Activated naive CD8-positive, alpha-beta T cell treated with anti-CD3 and anti-CD28 coated beads, Interleukin-2, amount 10 ng/mL, durations not matched to agents 7 days and 5 days (primary cell): ENCODE data around the gene PADI3. TPM values are rescaled to one million over a fixed set of nuclear protein-coding genes. Genes with fewer than 3 reads are reported as not detected.

Source experiments
- ATAC-seq: fragments of 150-1000 bp; cut with Tn5 transposase; one replicate; pipeline ENCODE4 v1.10.0; 2021; ENCODE audit warnings: low read depth, moderate library complexity
- POLR2A ChIA-PET: fragments of 350-600 bp; sonication (Branson Sonifier 250); formaldehyde crosslinking; loops from one replicate; lab custom pipeline; 2021; ENCODE audit warnings: antibody characterized with exemption; lab: Charles Lee
- DNase-seq: peaks from one replicate; pipeline ENCODE4 v3.0.0; 2021
- H3K27ac Mint-ChIP-seq: one replicate; pipeline ENCODE4 v1.8.0; 2022; ENCODE audit warnings: mild to moderate bottlenecking, mixed read lengths
- H3K27me3 Mint-ChIP-seq: one replicate; pipeline ENCODE4 v1.8.0; 2022; ENCODE audit warnings: mild to moderate bottlenecking, moderate library complexity, mixed read lengths
- H3K36me3 Mint-ChIP-seq: one replicate; pipeline ENCODE4 v1.8.0; 2021; ENCODE audit warnings: mild to moderate bottlenecking, mixed read lengths
- H3K4me1 Mint-ChIP-seq: one replicate; pipeline ENCODE4 v1.8.0; 2021; ENCODE audit warnings: mixed read lengths
- H3K4me3 Mint-ChIP-seq: one replicate; pipeline ENCODE4 v1.8.0; 2022; ENCODE audit warnings: mild to moderate bottlenecking, moderate library complexity, mixed read lengths
- H3K9me3 Mint-ChIP-seq: one replicate; pipeline ENCODE4 v1.8.0; 2021; ENCODE audit warnings: mixed read lengths
- total RNA-seq, 2 experiments: library from RNA; stranded (reverse); gene quantifications; one replicate each; pipeline ENCODE4 v1.2.3, GENCODE V29; 2021

PADI3 gene
- total RNA-seq, 2 experiments from 2014 or later, result not detected

DNA sequence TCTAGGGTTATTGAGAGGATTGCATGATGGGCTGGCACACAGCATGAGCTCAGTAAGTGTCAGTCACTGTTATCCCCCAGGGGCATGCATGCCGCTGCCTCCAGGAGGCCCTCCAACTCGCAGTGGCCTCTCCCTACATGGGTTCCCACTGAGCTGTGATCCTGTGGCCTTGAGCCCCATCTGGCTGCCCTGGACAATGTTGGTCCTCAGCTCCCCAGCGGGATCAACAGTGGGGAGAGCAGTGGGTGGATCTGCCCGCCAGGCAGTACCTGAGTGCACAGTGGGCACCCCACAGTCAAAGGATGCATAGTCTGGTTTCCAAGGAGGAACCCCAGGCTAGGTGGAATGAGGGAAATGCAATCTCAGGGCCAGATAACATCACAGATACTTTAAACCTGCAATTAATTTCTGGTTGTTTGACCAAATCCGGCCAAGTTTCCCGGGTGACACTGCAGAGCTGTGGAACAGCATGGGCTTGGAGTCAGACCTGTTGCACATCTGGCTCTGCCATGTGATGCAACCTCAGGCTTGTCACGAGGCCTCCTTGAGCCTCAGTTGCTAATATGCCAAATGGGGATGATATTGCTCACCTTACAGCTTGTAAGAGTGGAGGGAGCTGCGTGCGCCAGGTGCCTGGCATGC is 9.3 kb downstream of the PADI3 start:
- no peak overlapping the region for H3K27ac Mint-ChIP-seq
- H3K36me3 Mint-ChIP-seq, result no peaks in the 10 kb centered on the region
- ATAC-seq, result no peak
- DNase-seq, result no peak
- H3K4me3 Mint-ChIP-seq, result no peak overlapping the region
- H3K4me1 Mint-ChIP-seq, result no peaks in the 10 kb centered on the region
- no peaks in the 10 kb centered on the region for H3K9me3 Mint-ChIP-seq
- POLR2A ChIA-PET, result no interaction called here
- peaks cover 12% of the 10 kb centered on the region for H3K27me3 Mint-ChIP-seq

GRCh38 chr1:17258758-17259130 is 9.8 kb downstream of the PADI3 start:
- Mint-ChIP-seq H3K36me3 (no peaks in the 10 kb centered on the region), H3K9me3 (no peaks in the 10 kb centered on the region), H3K4me1 (no peaks in the 10 kb centered on the region), H3K27me3 (peaks cover 14% of the 10 kb centered on the region), H3K27ac (no peak overlapping the region), H3K4me3 (no peak overlapping the region)
- DNase-seq, result no peak
- no peak for ATAC-seq
- POLR2A ChIA-PET, result no interaction called here

DNA sequence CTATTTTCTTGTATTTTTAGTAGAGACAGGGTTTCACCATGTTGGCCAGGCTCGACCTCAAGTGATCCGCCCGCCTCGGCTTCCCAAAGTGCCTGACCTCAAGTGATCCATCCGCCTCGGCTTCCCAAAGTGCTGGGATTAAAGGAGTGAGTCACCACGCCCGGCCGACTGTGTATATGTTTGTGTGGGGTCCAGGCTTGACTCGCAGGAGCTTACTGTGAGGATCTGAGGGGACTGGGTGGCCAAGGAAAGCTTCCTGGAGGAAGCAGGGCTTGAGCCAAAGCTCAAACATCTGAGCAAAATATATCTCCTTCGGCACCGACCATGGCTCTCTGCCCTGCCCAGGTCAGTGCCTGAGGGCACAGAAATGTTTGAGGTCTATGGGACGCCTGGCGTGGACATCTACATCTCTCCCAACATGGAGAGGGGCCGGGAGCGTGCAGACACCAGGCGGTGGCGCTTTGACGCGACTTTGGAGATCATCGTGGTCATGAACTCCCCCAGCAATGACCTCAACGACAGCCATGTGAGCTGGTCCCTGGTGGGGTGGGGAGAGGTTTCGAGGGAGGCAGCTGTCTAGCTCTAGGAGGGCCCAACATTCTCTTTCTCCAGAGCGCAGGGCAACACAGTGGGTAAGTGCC is 10.5 kb downstream of the PADI3 start:
- H3K9me3 Mint-ChIP-seq, result no peaks in the 10 kb centered on the region
- no peaks in the 10 kb centered on the region for H3K4me1 Mint-ChIP-seq
- H3K4me3 Mint-ChIP-seq, result no peak overlapping the region
- POLR2A ChIA-PET, result no interaction called here
- H3K36me3 Mint-ChIP-seq, result no peaks in the 10 kb centered on the region
- H3K27ac Mint-ChIP-seq, result no peak overlapping the region
- ATAC-seq, result no peak
- H3K27me3 Mint-ChIP-seq, result peaks cover 18% of the 10 kb centered on the region
- no peak for DNase-seq

GRCh38 chr1:17260264-17260663 is 11.4 kb downstream of the PADI3 start:
- POLR2A ChIA-PET, result no interaction called here
- H3K27me3 Mint-ChIP-seq, result peaks cover 19% of the 10 kb centered on the region
- no peak overlapping the region for H3K27ac Mint-ChIP-seq
- DNase-seq, result no peak
- no peaks in the 10 kb centered on the region for H3K36me3 Mint-ChIP-seq
- H3K9me3 Mint-ChIP-seq, result no peaks in the 10 kb centered on the region
- H3K4me3 Mint-ChIP-seq, result no peak overlapping the region
- no peak for ATAC-seq
- no peaks in the 10 kb centered on the region for H3K4me1 Mint-ChIP-seq

DNA sequence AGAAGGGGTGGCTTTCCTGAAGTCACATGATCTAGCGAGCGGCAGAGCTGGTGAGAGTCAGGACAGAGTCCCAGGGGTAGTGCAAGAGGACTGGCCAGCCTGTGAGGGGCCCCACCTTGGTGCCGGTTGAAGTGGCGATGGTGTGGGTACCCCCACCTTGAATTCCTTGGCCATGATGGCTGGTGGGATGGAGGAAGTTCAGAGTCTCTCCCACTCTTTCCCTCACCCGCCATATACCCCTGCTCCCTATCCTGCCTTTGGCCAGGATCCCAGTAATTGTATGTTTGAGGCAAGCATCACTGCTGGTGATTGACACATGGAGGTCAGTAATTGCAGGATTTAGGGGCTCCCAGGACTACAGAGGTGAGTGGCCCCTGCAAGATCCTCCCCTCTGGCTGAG is 11.8 kb downstream of the PADI3 start:
- no peak for ATAC-seq
- POLR2A ChIA-PET, result no interaction called here
- H3K27ac Mint-ChIP-seq, result no peak overlapping the region

DNA sequence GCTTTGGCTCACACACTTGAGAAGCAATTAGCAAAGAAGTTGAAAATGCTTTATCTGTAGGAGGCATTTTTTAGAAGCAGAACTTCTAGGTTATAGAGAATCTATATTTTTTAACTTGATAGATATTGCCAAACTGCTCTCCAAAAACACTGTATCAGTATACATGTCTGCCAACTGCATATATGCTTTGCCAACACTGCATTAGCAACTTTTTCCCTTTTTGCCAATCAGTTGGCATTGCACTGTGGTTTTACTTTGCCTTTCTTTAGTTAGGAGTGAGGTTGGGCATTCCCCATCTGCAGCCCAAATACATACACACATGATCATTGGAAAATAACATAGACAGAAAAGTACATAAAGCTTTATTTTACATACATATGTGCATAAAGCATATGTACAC is 15.0 kb downstream of the PADI3 start:
- no peak overlapping the region for H3K4me3 Mint-ChIP-seq
- POLR2A ChIA-PET, result no interaction called here
- H3K27me3 Mint-ChIP-seq, result peaks cover 17% of the 10 kb centered on the region
- no peaks in the 10 kb centered on the region for H3K4me1 Mint-ChIP-seq
- ATAC-seq (no peak), DNase-seq (no peak)
- H3K9me3 Mint-ChIP-seq, result no peaks in the 10 kb centered on the region
- H3K27ac Mint-ChIP-seq, result no peak overlapping the region
- no peaks in the 10 kb centered on the region for H3K36me3 Mint-ChIP-seq

More for the DNA sequence above, 11.8 kb downstream of the PADI3 start:
- Mint-ChIP-seq H3K9me3 (no peaks in the 10 kb centered on the region), H3K27me3 (peaks cover 19% of the 10 kb centered on the region), H3K36me3 (no peaks in the 10 kb centered on the region), H3K4me1 (no peaks in the 10 kb centered on the region), H3K4me3 (no peak overlapping the region)
- no peak for DNase-seq

DNA sequence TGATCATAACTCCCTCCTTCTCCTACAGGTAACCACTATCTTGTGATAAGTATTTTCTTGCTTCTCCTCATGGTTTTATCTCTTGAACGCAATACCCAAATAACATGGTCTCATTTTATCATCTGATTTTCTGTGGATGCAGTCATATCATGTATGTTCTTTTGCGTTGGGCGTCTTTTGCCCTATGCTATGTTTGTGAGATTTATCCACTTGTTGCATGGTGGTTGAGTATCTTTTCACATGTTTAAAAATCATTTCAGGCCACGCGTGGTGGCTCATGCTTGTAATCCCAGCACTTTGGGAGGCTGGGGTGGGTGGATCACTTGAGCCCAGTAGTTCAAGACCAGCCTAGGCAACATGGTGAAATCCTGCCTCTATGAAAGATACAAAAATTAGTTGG is 15.6 kb downstream of the PADI3 start:
- no peak overlapping the region for H3K4me3 Mint-ChIP-seq
- no peaks in the 10 kb centered on the region for H3K9me3 Mint-ChIP-seq
- peaks cover 17% of the 10 kb centered on the region for H3K27me3 Mint-ChIP-seq
- no peaks in the 10 kb centered on the region for H3K36me3 Mint-ChIP-seq
- H3K27ac Mint-ChIP-seq, result no peak overlapping the region
- POLR2A ChIA-PET, result no interaction called here
- H3K4me1 Mint-ChIP-seq, result no peaks in the 10 kb centered on the region
- ATAC-seq, result no peak
- DNase-seq, result no peak

GRCh38 chr1:17265162-17265561 is 16.3 kb downstream of the PADI3 start:
- H3K4me1 Mint-ChIP-seq, result no peaks in the 10 kb centered on the region
- POLR2A ChIA-PET, result interaction anchor here (0.7 kb wide), 1 partner anchor 139 kb away, joined by 4 read pairs; no protein-coding TSS in a partner anchor

GRCh38 chr1:17265950-17266349 is 17.1 kb downstream of the PADI3 start:
- ATAC-seq, result no peak
- H3K36me3 Mint-ChIP-seq, result no peaks in the 10 kb centered on the region
- POLR2A ChIA-PET, result no interaction called here

More at GRCh38 chr1:17265162-17265561, 16.3 kb downstream of the PADI3 start:
- Mint-ChIP-seq H3K27ac (no peak overlapping the region), H3K9me3 (no peaks in the 10 kb centered on the region), H3K27me3 (peaks cover 17% of the 10 kb centered on the region), H3K36me3 (no peaks in the 10 kb centered on the region), H3K4me3 (no peak overlapping the region)
- ATAC-seq (no peak), DNase-seq (no peak)

GRCh38 chr1:17270891-17271765 is 22.2 kb downstream of the PADI3 start:
- Mint-ChIP-seq H3K4me1 (peaks cover 1% of the 10 kb centered on the region), H3K9me3 (no peaks in the 10 kb centered on the region), H3K36me3 (no peaks in the 10 kb centered on the region), H3K4me3 (no peak overlapping the region), H3K27me3 (peaks cover 15% of the 10 kb centered on the region), H3K27ac (no peak overlapping the region)
- DNase-seq (no peak), ATAC-seq (no peak)
- POLR2A ChIA-PET, result no interaction called here

More at GRCh38 chr1:17265950-17266349, 17.1 kb downstream of the PADI3 start:
- Mint-ChIP-seq H3K27me3 (peaks cover 15% of the 10 kb centered on the region), H3K4me3 (no peak overlapping the region), H3K4me1 (no peaks in the 10 kb centered on the region), H3K27ac (peak overlapping the region; percentile 11), H3K9me3 (no peaks in the 10 kb centered on the region)
- no peak for DNase-seq

GRCh38 chr1:17272066-17272465 is 23.2 kb downstream of the PADI3 start:
- H3K4me3 Mint-ChIP-seq, result no peak overlapping the region
- H3K27ac Mint-ChIP-seq, result no peak overlapping the region
- H3K27me3 Mint-ChIP-seq, result peaks cover 15% of the 10 kb centered on the region
- H3K9me3 Mint-ChIP-seq, result no peaks in the 10 kb centered on the region
- H3K4me1 Mint-ChIP-seq, result peaks cover 1% of the 10 kb centered on the region
- POLR2A ChIA-PET, result no interaction called here
- DNase-seq, result no peak
- no peak for ATAC-seq
- H3K36me3 Mint-ChIP-seq, result no peaks in the 10 kb centered on the region

GRCh38 chr1:17272646-17273045 is 23.7 kb downstream of the PADI3 start:
- peaks cover 1% of the 10 kb centered on the region for H3K4me1 Mint-ChIP-seq
- no peaks in the 10 kb centered on the region for H3K9me3 Mint-ChIP-seq
- H3K36me3 Mint-ChIP-seq, result no peaks in the 10 kb centered on the region
- no peak overlapping the region for H3K4me3 Mint-ChIP-seq
- DNase-seq, result no peak
- no peak overlapping the region for H3K27ac Mint-ChIP-seq
- POLR2A ChIA-PET, result no interaction called here
- H3K27me3 Mint-ChIP-seq, result peaks cover 15% of the 10 kb centered on the region
- no peak for ATAC-seq

DNA sequence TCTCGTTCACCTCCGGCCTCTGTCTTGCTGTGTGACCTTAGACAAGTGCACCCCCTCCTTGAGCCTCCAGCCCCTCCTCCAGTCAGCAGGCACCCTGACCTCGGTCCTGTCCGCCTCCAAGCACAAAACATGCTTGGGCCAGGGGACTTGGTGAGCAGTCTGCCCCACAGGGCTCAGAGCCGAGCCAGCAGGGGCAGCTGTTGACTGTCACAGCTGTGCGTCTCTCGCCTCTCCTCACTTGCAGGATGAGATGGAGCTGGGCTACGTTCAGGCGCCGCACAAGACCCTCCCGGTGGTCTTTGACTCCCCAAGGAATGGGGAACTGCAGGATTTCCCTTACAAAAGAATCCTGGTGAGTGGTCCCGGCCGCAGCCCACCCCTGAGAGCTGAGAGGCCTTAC is 24.2 kb downstream of the PADI3 start:
- Mint-ChIP-seq H3K27ac (no peak overlapping the region), H3K27me3 (peaks cover 15% of the 10 kb centered on the region)

More for the DNA sequence above, 24.2 kb downstream of the PADI3 start:
- no peak for DNase-seq
- H3K4me3 Mint-ChIP-seq, result no peak overlapping the region
- ATAC-seq, result no peak
- no peaks in the 10 kb centered on the region for H3K9me3 Mint-ChIP-seq
- H3K4me1 Mint-ChIP-seq, result peaks cover 1% of the 10 kb centered on the region
- H3K36me3 Mint-ChIP-seq, result no peaks in the 10 kb centered on the region
- POLR2A ChIA-PET, result no interaction called here
